Skin of body (tissue), 2 donors: ENCODE measurements around the gene RIC1. TPM values are rescaled to one million over a fixed set of nuclear protein-coding genes. Genes with fewer than 3 reads are reported as not detected.

Experiments used
- DNase-seq: peaks from one replicate; lab custom pipeline; 2025; lab: John Stamatoyannopoulos, UW
- total RNA-seq: library from RNA; depleted of rRNA; stranded (reverse); fragments of >200 nt; gene quantifications from one replicate; pipeline ENCODE4 v1.2.3, GENCODE V29; 2014

Gene RIC1
- total RNA-seq, 1 donor from 2014 or later, result 52.0 TPM

DNA sequence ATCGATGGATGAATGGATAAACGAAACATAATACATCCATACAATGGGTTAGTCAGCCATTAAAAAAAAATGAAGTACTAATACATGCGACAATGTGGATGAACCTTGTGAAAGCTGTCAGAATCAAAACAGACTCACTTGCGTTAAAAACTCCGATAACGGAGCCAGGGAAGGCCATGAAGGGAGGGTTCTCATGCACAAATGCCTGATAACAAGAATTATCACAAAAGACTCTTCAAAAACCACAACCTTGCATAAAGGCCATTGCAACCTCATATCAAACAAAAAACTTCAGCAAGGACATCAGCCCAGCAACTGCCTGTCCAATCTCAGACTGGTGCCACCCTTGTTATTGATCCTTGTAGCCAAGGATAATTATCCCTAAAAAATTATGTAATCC lies 190.3 kb downstream of the RIC1 start:
- no peak for DNase-seq

DNA sequence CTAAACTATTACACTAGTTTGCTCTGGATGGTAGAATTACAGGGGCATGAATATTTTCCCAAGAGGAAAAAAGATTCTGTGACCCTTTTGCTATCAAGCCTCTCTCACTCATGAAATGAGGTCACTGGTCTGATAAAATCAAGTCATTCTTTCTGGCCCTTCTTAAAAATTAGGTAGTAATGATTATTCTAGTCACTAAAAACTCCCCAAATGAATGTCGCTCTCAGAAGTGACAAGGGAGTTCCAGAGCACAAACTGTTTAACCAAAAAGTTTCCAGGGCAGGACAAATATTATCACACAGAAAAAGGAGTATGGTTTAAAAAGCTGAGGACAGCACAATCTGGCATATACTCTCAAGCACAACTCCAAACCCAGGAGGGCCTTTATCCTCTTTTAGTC lies 191.5 kb downstream of the RIC1 start:
- no peak for DNase-seq

DNA sequence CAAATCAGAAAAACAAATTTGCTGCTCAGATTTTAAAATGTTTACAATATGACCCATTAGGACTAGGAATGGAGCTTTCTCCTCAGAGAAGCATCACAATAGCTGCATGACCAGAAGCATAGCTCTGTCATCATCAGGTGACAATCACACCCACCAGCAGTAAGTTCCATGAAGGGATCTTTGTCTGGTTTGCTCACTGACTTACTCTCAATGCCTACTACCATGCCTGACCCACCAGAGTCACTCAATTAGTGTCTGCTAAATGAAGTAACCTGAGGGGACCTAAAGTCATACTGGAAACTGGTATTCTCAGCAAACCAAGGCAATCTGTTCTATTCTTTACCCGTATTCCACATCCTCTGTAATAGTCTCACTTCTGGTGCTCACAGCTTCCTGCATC lies 196.3 kb downstream of the RIC1 start:
- no peak for DNase-seq

Other genes with a start within 250 kb of the RIC1 start
- 16.5 TPM for gene PLGRKT, start 191.2 kb upstream of the RIC1 start, total RNA-seq
- gene CD274, start 178.6 kb upstream of the RIC1 start, total RNA-seq, result 1.5 TPM
- gene PDCD1LG2, start 118.6 kb upstream of the RIC1 start, total RNA-seq, result 1.5 TPM
- gene ERMP1, start 204.0 kb downstream of the RIC1 start, total RNA-seq, result 23.7 TPM